Calu3 (cell line): ENCODE data around the gene IFITM2. TPM values are rescaled to one million over a fixed set of nuclear protein-coding genes. Genes with fewer than 3 reads are reported as not detected.
"Not testable (repeated sequence)": the region's sequence is repeated elsewhere in the genome, so short reads cannot be mapped to it uniquely, and the experiment has no call there.

Source experiments
- Bru-seq: library from RNA; stranded (reverse); fragments of 400-500 nt; gene quantifications from one replicate; lab custom pipeline; 2021; lab: Mats Ljungman, UMichigan
- BruChase-seq, 2 experiments: library from RNA; stranded (reverse); fragments of 400-500 nt; gene quantifications; one replicate each; lab custom pipeline; 2021; lab: Mats Ljungman, UMichigan
- BruUV-seq: library from RNA; stranded (reverse); fragments of 400-500 nt; replicated peaks from 2 replicates; lab custom pipeline; 2021; lab: Mats Ljungman, UMichigan
- CTCF ChIA-PET: fragments of 300-600 bp; sonication (Branson Sonifier 250); formaldehyde crosslinking; loops from one replicate; lab custom pipeline; 2022; ENCODE audit warnings: antibody characterized with exemption; lab: Charles Lee
- DNase-seq: peaks from one replicate; pipeline ENCODE4 v3.0.0; 2022
- H3K27ac Mint-ChIP-seq: one replicate; pipeline ENCODE4 v1.8.0; 2022; ENCODE audit warnings: mixed read lengths; ENCODE audit not compliant: unreplicated experiment
- H3K27me3 Mint-ChIP-seq: one replicate; pipeline ENCODE4 v1.8.0; 2022; ENCODE audit warnings: mixed read lengths; ENCODE audit not compliant: unreplicated experiment
- H3K36me3 Mint-ChIP-seq: one replicate; pipeline ENCODE4 v1.8.0; 2022; ENCODE audit warnings: mild to moderate bottlenecking, moderate library complexity, mixed read lengths; ENCODE audit not compliant: insufficient read depth, unreplicated experiment
- H3K4me1 Mint-ChIP-seq: one replicate; pipeline ENCODE4 v1.8.0; 2022; ENCODE audit warnings: mild to moderate bottlenecking, low read depth, mixed read lengths; ENCODE audit not compliant: unreplicated experiment
- H3K4me3 Mint-ChIP-seq: one replicate; pipeline ENCODE4 v1.8.0; 2022; ENCODE audit warnings: mild to moderate bottlenecking, low read depth, moderate library complexity, mixed read lengths; ENCODE audit not compliant: unreplicated experiment
- H3K9me3 Mint-ChIP-seq: one replicate; pipeline ENCODE4 v1.8.0; 2022; ENCODE audit warnings: low read depth, mixed read lengths; ENCODE audit not compliant: unreplicated experiment
- intact Hi-C: fragments of 100-400 bp; cut with micrococcal nuclease; formaldehyde crosslinking; loops from one replicate; pipeline ENCODE4 v1.10.0; 2022; ENCODE audit not compliant: unreplicated experiment
- long read RNA-seq: library from polyadenylated mRNA; stranded (forward); transcript quantifications from one replicate; pipeline ENCODE4 v2.0.0, GENCODE V29; 2022
- total RNA-seq: library from RNA; stranded (reverse); gene quantifications from 2 replicates; pipeline ENCODE4 v1.2.3, GENCODE V29; 2022
- TF ChIP-seq, protein P1 (sequence below): fragments of 200-600 bp; IDR thresholded peaks from one replicate; pipeline ENCODE4 v1.8.0; 2022; ENCODE audit warnings: antibody characterized with exemption; ENCODE audit not compliant: unreplicated experiment

IFITM2 gene
- total RNA-seq (29.1 and 117 TPM in 2 replicates), Bru-seq, nascent RNA (percentile 32 among the genes with signal in this experiment), BruChase-seq, experiment 1, labeled RNA remaining after a 6-hour chase (percentile 37 among the genes with signal in this experiment), BruChase-seq, experiment 2, labeled RNA remaining after a 2-hour chase (percentile 18 among the genes with signal in this experiment)
- long read RNA-seq, transcript IFITM2-206 (2 exons, 892 nt): major isoform, 22 of 25 reads
- long read RNA-seq, partial matches to known transcripts: 3 of 25 reads
- long read RNA-seq, other reads (novel, unspliced or antisense): 0 of 25 reads

DNA sequence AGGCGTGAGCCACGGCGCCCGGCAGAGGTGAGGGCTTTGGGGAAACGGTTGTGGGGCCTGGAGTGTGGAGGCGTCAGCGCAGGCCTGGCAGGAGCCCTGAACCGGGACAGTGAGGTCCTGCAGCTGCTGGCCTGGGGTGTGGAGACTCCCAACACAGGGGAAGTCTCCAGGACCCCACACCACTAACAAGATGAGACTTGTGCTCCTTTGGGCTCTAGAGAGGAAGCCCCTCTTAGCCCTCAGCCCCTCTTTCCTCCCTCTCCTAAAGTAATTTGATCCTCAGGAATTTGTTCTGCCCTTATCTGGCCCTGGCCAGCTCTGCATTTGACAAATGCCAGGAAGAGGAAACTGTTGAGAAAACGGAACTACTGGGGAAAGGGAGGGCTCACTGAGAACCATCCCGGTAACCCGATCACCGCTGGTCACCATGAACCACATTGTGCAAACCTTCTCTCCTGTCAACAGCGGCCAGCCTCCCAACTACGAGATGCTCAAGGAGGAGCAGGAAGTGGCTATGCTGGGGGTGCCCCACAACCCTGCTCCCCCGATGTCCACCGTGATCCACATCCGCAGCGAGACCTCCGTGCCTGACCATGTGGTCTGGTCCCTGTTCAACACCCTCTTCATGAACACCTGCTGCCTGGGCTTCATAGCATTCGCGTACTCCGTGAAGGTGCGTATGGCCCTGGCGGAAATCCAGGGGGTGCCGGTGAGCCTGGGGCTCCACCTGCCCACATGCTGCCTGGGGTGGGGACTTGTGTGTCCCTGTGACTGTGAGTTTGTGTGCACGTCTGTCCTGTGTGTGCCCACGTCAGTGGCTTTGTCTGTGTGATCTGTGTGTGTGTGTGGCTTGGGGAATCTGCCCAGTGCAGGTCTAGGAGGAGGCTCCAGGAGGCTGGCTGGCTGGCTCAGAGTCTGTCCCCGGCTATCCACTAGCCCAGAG is at the start of gene IFITM2:
Gene IFITM2, plus strand, starts transcription at position 51 of the 943 bp plus-strand sequence. Its CDS starts 377 bp downstream, at position 428.
- H3K4me3 Mint-ChIP-seq: peak within 1 kb of the TSS; percentile 47
- CTCF ChIA-PET: interaction anchor here (0.6 kb wide), 1 partner anchor 139 kb away, joined by 4 read pairs; no protein-coding TSS in a partner anchor
- H3K4me1 Mint-ChIP-seq: peaks cover 25% of the 10 kb centered on the region
- peaks cover 40% of the 10 kb centered on the region for H3K27me3 Mint-ChIP-seq
- H3K36me3 Mint-ChIP-seq, DNase-seq, H3K27ac Mint-ChIP-seq, H3K9me3 Mint-ChIP-seq: not testable (repeated sequence)
- intact Hi-C loops: loop anchor here (1.0 to 10.0 kb wide), 2 partner anchors 12 to 47 kb away; partner anchors contain the start of gene IFITM3
- TSS peak; percentile 55 for BruUV-seq

GRCh38 chr11:259413-259812 is 48.2 kb upstream of the IFITM2 start:
- Mint-ChIP-seq H3K36me3 (peaks cover under 1% of the 10 kb centered on the region), H3K4me3 (no peak overlapping the region), H3K4me1 (no peaks in the 10 kb centered on the region), H3K27me3 (peaks cover 56% of the 10 kb centered on the region), H3K9me3 (no peaks in the 10 kb centered on the region), H3K27ac (no peak overlapping the region)
- DNase-seq: no peak
- TF ChIP-seq, protein P1, sequence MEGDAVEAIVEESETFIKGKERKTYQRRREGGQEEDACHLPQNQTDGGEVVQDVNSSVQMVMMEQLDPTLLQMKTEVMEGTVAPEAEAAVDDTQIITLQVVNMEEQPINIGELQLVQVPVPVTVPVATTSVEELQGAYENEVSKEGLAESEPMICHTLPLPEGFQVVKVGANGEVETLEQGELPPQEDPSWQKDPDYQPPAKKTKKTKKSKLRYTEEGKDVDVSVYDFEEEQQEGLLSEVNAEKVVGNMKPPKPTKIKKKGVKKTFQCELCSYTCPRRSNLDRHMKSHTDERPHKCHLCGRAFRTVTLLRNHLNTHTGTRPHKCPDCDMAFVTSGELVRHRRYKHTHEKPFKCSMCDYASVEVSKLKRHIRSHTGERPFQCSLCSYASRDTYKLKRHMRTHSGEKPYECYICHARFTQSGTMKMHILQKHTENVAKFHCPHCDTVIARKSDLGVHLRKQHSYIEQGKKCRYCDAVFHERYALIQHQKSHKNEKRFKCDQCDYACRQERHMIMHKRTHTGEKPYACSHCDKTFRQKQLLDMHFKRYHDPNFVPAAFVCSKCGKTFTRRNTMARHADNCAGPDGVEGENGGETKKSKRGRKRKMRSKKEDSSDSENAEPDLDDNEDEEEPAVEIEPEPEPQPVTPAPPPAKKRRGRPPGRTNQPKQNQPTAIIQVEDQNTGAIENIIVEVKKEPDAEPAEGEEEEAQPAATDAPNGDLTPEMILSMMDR: no peak
- CTCF ChIA-PET: no interaction called here
- BruUV-seq: no TSS peak
- intact Hi-C loops: no loop called here

GRCh38 chr11:261624-262023 is 46.0 kb upstream of the IFITM2 start:
- Mint-ChIP-seq H3K27me3 (peaks cover 43% of the 10 kb centered on the region), H3K27ac (no peak overlapping the region), H3K4me1 (no peaks in the 10 kb centered on the region), H3K36me3 (no peaks in the 10 kb centered on the region), H3K4me3 (no peak overlapping the region), H3K9me3 (no peaks in the 10 kb centered on the region)
- intact Hi-C loops: no loop called here
- CTCF ChIA-PET: interaction anchor here (1.2 kb wide), 1 partner anchor 11 kb away, joined by 3 read pairs; no protein-coding TSS in a partner anchor
- no peak for DNase-seq
- no TSS peak for BruUV-seq
- TF ChIP-seq, protein P1: no peak

DNA sequence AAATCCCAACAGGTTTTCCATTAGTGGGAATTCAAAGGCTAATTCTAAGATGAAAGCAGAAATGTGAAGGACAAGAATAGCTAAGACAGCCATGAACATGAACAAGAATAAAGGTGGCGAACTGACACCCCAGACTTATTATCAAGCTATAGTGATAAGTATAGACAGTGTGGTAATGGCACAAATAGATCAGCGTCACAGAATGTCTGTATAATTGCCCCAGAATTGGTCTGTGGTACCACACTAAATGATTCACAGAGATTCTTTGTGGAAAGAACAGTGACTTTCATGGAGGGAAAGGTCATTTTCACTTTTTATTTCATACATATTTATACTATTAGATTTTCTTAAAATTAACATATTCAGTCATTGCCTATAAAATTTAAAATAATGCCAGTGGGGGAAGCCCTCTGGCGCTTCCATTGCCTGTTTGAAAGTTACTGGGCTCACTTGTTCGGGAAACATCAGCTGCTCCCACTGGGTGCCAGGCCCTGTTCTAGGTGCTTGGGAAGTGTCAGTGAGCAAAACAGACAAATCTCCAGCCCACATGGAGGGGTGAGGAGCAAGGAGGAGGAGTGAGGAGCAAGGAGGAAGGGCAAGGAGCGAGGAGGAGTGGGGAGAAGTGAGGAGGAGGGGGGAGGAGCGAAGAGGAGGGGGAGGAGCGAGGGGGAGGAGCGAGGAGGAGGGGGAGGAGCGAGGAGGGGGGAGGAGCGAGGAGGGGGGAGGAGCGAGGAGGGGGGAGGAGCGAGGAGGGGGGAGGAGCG is 40.8 kb upstream of the IFITM2 start:
- TF ChIP-seq, protein P1: no peak
- DNase-seq: no peak
- CTCF ChIA-PET: no interaction called here
- H3K4me1 Mint-ChIP-seq: peaks cover 18% of the 10 kb centered on the region
- H3K36me3 Mint-ChIP-seq: no peaks in the 10 kb centered on the region
- peaks cover 33% of the 10 kb centered on the region for H3K27me3 Mint-ChIP-seq
- no peaks in the 10 kb centered on the region for H3K9me3 Mint-ChIP-seq
- intact Hi-C loops: no loop called here
- H3K4me3 Mint-ChIP-seq: peak overlapping the region; percentile 13
- H3K27ac Mint-ChIP-seq: peak overlapping the region; percentile 69
- BruUV-seq: no TSS peak
